ENCODE results near the gene MTIF3.

Gene MTIF3

GRCh38 chr13:27455331-27455855 is 5.0 kb upstream of the MTIF3 start:
- DNase-seq (ENCODE audit: low read depth), result no peak

GRCh38 chr13:27450921-27451471 is 632 bp upstream of the MTIF3 start:
- DNase-seq (ENCODE audit: low read depth), result peak; percentile 30

- DNase-seq (ENCODE audit: low read depth), result no peak
These were observed 1.2 kb downstream of the MTIF3 start for GRCh38 chr13:27449081-27449603.

- DNase-seq (ENCODE audit: low read depth), result no peak
These were observed 2.1 kb downstream of the MTIF3 start for GRCh38 chr13:27448308-27448707.

- DNase-seq (ENCODE audit: low read depth), result no peak
These were observed 3.3 kb downstream of the MTIF3 start for GRCh38 chr13:27446986-27447583.

GRCh38 chr13:27442797-27443196 is 7.6 kb downstream of the MTIF3 start:
- no peak for DNase-seq (ENCODE audit: low read depth)

GRCh38 chr13:27442071-27442647 is 8.2 kb downstream of the MTIF3 start:
- DNase-seq (ENCODE audit: low read depth), result no peak

- DNase-seq (ENCODE audit: low read depth), result no peak
These were observed 10.0 kb downstream of the MTIF3 start for GRCh38 chr13:27440408-27440807.

- DNase-seq (ENCODE audit: low read depth), result no peak
These were observed 13.2 kb downstream of the MTIF3 start for GRCh38 chr13:27437126-27437525.

- DNase-seq (ENCODE audit: low read depth), result no peak
These were observed 17.7 kb downstream of the MTIF3 start for GRCh38 chr13:27432611-27433210.

GRCh38 chr13:27432180-27432579 is 18.2 kb downstream of the MTIF3 start:
- DNase-seq (ENCODE audit: low read depth), result no peak

- DNase-seq (ENCODE audit: low read depth), result no peak
These were observed 22.2 kb downstream of the MTIF3 start for GRCh38 chr13:27428160-27428559.

- DNase-seq (ENCODE audit: low read depth), result no peak
These were observed 22.7 kb downstream of the MTIF3 start for GRCh38 chr13:27427641-27428040.

- DNase-seq (ENCODE audit: low read depth), result peak; percentile 73
These were observed 24.3 kb downstream of the MTIF3 start for GRCh38 chr13:27425918-27426630.

GRCh38 chr13:27425158-27425917 is 25.0 kb downstream of the MTIF3 start:
- no peak for DNase-seq (ENCODE audit: low read depth)

GRCh38 chr13:27424246-27425157 is 25.9 kb downstream of the MTIF3 start, which contains the start of gene GTF3A:
Gene GTF3A (plus strand): TSS chr13:27424619.
- peak; percentile 77 for DNase-seq (ENCODE audit: low read depth)

- no peak for DNase-seq (ENCODE audit: low read depth)
These were observed 27.0 kb downstream of the MTIF3 start for GRCh38 chr13:27423333-27423732.

- DNase-seq (ENCODE audit: low read depth), result no peak
These were observed 29.1 kb downstream of the MTIF3 start for GRCh38 chr13:27421101-27421871.

- no peak for DNase-seq (ENCODE audit: low read depth)
These were observed 31.0 kb downstream of the MTIF3 start for GRCh38 chr13:27419328-27419727.

GRCh38 chr13:27415116-27415515 is 35.2 kb downstream of the MTIF3 start:
- no peak for DNase-seq (ENCODE audit: low read depth)

All from fibroblast of gingiva (primary cell).